HL-60/S4 treated with phorbol 12-myristate 13-acetate at 8.2 ng/mL for 4 days and 3 days (cell line): Measurements from ENCODE around the gene ACO1.

Source experiments
- in situ Hi-C: fragments of 300-500 bp; cut with MboI; formaldehyde crosslinking; loops from 2 replicates; pipeline ENCODE4 v1.15.0; 2022; ENCODE audit warnings: low sequenced_read_pairs

The ACO1 gene

DNA sequence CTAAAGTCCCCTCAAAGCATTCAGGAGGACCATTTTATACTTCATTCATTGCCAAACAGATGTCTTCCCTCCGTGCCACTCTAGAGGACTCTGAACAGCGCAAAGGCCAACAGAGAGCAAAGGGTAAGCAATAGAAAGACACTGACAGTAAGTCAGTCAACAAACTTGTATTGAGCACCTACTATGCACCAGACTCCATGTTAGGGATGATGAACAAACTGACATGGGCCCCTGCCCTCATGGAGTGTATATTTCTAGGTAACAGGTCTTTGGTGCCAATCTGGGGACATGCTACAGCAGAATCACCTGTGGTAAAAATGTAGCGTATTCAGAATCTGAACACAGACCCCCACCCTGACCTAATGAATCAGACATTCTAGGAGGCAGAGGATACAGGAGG is 3.5 kb upstream of the ACO1 start:
- in situ Hi-C loops = loop anchor here (25.0 kb wide), 1 partner anchor 181 kb away; the partner anchor contains the start of genes NDUFB6, SMIM27 and TOPORS

GRCh38 chr9:32382565-32383320 is 1.7 kb upstream of the ACO1 start:
- in situ Hi-C loops = loop anchor here (25.0 kb wide), 1 partner anchor 180 kb away; the partner anchor contains the start of genes NDUFB6, SMIM27 and TOPORS

GRCh38 chr9:32384002-32384363 is 460 bp upstream of the ACO1 start:
- in situ Hi-C loops = loop anchor here (25.0 kb wide), 1 partner anchor 178 kb away; the partner anchor contains the start of genes NDUFB6, SMIM27 and TOPORS

DNA sequence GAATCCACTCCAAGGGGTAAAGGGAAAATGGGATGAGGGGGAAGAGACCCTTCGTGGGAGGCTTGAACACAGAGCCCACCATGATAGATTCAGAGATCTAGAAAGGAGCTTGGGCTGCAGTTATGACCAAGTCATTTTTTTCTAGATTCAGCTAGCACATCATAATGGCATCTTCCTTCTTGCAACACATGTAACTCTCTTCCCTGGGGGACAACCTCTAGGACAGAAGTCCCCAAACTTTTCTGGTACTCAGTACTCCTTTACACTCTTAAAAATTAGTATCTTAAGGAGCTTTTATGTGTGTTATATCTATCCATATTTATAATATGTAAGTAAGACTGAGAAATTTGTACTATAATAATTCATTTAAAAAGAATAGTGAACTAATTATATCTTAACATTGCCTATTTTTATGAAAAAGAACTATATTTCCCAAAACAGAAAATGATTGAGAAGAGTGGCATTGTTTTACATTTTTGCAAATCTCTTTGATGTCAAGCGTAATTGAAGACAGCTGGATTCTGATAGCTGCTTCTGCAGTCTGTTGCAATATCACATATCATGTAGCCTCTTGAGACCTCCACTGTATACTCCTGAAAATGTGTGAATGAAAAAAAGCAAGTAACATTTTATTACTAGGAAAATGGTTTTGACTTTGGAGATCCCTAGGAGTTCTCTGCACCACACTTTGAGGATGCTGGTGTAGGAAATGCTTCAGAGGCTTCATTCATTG is 875 bp downstream of the ACO1 start:
- in situ Hi-C loops = loop anchor here (25.0 kb wide), 1 partner anchor 177 kb away; the partner anchor contains the start of genes NDUFB6, SMIM27 and TOPORS

GRCh38 chr9:32385885-32386283 is 1.4 kb downstream of the ACO1 start:
- in situ Hi-C loops = loop anchor here (25.0 kb wide), 1 partner anchor 176 kb away; the partner anchor contains the start of genes NDUFB6, SMIM27 and TOPORS

DNA sequence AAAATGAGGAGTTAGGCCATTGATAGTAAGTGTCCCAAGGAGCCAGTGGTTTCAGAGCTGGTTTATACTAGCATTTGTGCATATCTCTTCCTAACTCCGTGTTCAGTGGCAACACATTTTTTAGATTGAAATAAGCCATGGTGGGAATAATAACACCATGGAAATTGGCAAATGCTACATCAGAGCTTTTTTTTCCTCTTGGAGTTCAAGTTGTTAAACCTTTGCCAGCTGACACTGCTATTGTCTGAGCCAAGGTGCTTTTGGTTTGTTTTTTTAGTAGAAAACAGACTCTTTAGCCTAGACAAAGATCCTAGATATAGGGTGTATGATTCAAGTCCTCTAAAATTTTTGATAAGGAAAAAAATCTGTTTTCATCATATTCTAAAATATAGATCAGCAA is 2.8 kb downstream of the ACO1 start:
- in situ Hi-C loops = loop anchor here (25.0 kb wide), 1 partner anchor 175 kb away; the partner anchor contains the start of genes NDUFB6, SMIM27 and TOPORS

GRCh38 chr9:32389365-32389764 is 4.9 kb downstream of the ACO1 start:
- in situ Hi-C loops = loop anchor here (25.0 kb wide), 1 partner anchor 173 kb away; the partner anchor contains the start of genes NDUFB6, SMIM27 and TOPORS

DNA sequence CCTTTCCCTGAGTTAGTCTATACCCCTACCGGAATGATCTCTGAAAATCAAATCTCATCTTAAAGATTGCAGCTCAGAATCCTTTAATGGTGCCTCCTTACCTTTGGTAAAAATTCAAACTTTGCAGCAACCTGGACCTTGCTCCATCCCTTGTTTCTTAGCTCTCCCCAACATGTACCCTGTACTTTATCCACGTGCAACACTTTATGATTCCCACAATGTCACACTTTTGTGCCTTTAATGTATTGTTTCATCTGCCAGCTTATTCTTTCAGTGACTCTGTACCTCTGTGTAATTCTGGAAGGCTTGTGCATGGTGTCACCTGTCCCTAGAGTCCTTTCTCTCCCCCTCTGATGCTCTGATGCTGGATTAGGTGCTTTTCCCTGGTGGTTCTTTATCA is 9.5 kb downstream of the ACO1 start:
- in situ Hi-C loops = loop anchor here (25.0 kb wide), 1 partner anchor 168 kb away; the partner anchor contains the start of genes NDUFB6, SMIM27 and TOPORS

DNA sequence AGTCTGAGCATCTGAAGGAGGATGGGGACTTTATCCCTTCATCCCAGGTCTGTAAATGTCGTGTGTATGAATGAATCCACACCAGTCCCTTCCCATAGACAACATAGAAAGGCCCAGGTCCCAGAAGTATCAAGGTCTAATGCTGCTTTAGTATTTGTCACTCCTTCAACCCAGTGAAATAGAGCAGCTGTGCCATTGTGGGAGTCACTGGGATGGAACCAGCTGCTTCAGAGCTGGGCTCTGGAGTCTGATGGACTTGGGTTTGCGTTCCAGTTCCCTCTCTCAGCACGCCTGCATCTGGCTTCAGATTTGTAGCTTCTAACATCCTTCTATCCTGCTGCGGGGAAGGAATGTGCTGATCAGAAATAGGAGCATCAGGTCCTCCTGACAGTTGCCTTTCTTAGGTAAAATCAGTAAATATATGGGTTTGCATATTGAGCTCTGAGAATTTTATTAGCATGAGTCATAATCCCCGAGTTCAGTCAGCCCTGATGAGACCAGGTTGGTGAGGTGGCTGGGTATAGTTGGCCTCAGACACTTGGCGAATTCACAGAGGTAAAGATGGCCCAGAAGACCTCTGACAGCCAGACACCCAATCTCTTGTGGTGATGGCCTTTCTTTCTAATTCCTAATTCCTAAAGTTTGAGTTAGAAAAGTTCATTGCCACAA is 10.1 kb downstream of the ACO1 start:
- in situ Hi-C loops = loop anchor here (25.0 kb wide), 1 partner anchor 168 kb away; the partner anchor contains the start of genes NDUFB6, SMIM27 and TOPORS

DNA sequence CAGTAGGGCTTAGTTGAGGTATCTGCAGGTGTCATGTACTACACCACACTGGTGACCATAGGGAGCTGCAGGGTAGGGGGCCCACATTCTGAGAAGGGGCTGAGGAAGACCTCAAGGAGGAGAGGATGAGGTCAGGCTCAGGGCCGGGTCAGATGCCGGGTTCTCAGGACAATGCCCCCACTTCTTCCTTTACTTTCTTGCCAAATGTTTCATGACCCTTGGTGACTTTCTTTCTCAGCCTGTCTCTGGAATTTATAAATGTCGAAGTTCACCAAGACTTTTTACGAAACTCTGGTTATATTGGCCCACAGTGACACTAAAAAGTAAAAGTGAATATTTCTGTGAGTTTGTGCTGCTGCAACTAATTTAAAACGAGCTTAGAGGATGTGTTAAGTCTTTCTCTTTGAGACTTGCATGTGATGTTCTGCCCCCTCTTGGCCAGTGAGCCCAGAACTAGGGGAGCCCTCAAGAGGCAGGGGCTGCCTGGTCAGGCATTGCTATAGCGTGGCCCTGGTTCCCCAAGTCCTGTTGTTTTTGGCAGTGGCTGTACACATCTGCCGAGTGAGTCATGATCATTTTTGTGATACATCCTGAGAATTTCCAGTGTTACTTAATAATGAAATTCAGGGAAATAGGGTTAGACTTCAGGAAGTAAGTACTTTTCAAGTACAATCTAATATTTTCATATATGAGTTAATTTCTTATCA is 11.2 kb downstream of the ACO1 start:
- in situ Hi-C loops = loop anchor here (25.0 kb wide), 1 partner anchor 167 kb away; the partner anchor contains the start of genes NDUFB6, SMIM27 and TOPORS

- in situ Hi-C loops = loop anchor here (25.0 kb wide), 1 partner anchor 164 kb away; the partner anchor contains the start of genes NDUFB6, SMIM27 and TOPORS
Measured at GRCh38 chr9:32398207-32398606, 13.8 kb downstream of the ACO1 start.

DNA sequence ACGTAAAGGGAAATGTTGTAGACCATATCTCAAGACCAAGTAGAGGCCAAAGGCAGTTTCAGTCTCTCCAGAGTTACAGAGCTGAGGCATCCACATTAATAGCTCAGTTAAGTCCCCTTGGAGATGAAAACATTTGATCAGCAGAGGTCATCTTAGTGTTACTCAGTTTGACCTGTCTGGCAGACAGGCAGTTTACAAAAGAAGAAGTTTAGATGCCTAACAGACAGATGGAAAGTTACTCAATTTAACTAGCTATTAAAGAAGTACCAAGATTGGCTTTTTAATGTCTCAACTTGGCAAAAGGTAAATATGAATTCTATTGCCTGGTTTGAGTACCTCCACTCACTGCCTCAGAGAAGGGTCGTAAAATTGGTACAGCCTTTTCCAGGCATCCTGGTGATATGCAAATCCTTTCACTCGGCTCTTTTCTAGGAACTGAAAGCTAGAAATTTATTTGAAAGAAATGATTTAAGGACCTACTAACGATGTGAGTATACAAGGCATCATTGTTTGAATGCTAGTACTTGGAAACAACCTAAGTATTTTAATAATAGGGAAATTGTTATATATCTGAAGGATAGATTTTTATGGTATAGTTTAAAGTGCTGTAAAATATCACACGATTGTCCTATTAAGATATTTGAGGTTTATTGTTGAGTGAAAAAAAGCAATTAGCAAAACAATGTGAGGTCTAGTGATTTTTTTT is 14.8 kb downstream of the ACO1 start:
- in situ Hi-C loops = loop anchor here (25.0 kb wide), 1 partner anchor 163 kb away; the partner anchor contains the start of genes NDUFB6, SMIM27 and TOPORS

DNA sequence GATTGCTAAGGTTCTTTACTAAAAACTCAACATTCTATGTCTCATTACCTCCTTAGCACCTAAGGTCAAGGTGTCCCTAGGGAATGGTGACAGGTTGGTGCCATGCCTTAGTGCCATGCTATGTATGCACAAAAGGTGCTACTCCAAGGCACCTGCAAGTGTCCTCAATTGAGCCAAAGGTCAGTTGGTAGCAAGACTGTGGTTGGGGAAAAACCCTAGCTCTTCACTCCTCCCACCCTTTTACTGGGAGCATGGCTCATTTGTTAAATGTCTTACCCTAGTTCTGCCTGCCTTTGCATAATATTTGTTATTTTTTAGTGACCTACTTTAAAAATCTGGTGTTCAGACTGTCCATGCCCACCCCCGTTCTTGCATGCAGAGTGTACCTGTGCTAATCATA is 17.0 kb downstream of the ACO1 start:
- in situ Hi-C loops = loop anchor here (25.0 kb wide), 1 partner anchor 561 kb away; no protein-coding TSS in a partner anchor

DNA sequence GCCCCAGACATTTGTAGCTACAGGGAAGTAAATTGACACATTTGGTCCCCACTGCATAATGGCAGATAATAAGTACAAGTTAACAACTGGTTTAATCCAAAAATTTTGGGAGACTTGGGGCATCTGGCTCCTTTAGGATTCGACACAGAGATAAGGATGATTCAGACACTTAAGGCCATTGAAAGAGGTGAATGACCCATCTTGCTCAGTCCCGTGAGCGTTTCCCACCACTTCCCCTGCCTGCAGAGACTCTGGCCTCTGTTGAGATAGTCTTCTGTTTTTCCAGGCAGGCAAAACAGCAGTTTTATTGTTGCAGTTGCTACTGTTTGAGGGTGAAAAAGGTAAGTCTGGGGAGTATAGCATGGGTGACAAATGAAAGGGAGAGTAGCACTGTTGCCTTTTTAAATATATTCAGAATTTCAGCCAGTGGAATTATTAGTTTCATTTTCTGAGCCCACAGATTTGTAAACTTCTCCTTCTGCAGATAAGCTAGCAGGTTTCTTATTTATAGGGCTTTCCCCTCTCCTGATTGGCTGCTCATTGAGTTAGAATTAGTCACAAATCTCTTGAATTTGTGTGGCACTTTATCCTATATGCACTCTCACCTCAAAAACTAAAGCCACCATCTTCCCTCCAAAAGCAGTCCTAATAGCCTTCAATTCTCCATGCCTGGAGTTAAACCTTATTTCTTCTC is 19.3 kb downstream of the ACO1 start:
- in situ Hi-C loops = loop anchor here (25.0 kb wide), 1 partner anchor 559 kb away; no protein-coding TSS in a partner anchor

DNA sequence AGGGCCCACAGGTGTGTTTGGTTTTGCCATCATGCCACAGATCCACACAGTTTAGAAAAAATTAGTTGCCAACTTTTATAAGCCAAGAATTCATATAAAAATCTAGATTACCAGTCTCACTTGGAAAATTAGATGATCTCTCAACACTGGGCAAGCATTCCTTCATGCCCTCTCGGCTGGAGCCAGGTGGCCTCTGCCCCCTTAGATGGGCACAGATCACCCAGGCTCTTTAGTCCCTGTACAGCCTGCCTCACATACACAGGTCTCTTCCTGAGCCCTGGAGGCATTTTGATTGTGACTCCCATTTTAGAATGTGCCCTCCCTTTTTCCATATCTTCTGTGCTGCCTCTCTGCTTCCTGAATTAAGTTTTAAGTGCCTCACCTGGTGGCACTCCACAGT is 20.0 kb downstream of the ACO1 start:
- in situ Hi-C loops = loop anchor here (25.0 kb wide), 1 partner anchor 558 kb away; no protein-coding TSS in a partner anchor

DNA sequence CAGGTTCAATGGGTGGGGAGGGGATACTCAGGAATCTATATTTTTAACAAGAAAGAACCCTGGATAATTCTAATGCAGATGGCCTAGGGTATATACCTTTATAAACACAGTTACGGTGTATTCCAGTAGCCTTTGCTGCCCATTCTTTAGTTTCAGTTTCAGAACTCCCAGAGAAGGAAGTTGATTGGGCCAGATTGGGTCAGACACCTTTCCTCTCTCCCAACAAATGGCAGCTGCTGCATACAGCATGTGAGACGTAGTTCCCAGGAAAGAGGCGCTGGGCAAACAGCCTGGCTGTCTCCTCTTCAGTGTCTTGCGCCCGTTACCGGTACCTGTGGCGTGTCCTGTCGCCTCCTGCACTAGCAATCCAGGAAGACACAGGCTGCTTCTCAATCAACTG is 20.4 kb downstream of the ACO1 start:
- in situ Hi-C loops = loop anchor here (25.0 kb wide), 1 partner anchor 557 kb away; no protein-coding TSS in a partner anchor

- in situ Hi-C loops = loop anchor here (25.0 kb wide), 1 partner anchor 557 kb away; no protein-coding TSS in a partner anchor
Measured at GRCh38 chr9:32405506-32405905, 21.1 kb downstream of the ACO1 start.

GRCh38 chr9:32406046-32406445 is 21.6 kb downstream of the ACO1 start:
- in situ Hi-C loops = loop anchor here (25.0 kb wide), 1 partner anchor 556 kb away; no protein-coding TSS in a partner anchor
